Mammary epithelial cell (primary cell): ENCODE data around the gene REX1BD.

ENCODE experiments used
- CTCF ChIP-seq, 2 donors: IDR thresholded peaks in 1 of 2; conservative IDR thresholded peaks in 1 of 2; 2 replicates each; pipeline ENCODE4 v1.5.1; 2011 to 2012; ENCODE audit warnings: inconsistent platforms in 2 of 2, low read length in 2 of 2, mild to moderate bottlenecking in 2 of 2, control low read depth in 1 of 2, low read depth in 1 of 2; ENCODE audit not compliant: insufficient read depth in 1 of 2; ENCODE audit errors: extremely low read depth in 1 of 2
- EZH2 ChIP-seq: IDR thresholded peaks from 2 replicates; pipeline ENCODE4 v1.6.1; 2012; ENCODE audit warnings: low read length, inconsistent platforms, borderline replicate concordance

- TF ChIP-seq CTCF (conservative IDR thresholded peaks at IDR 0.05 in 1 of 2, IDR thresholded peaks at IDR 0.05 in 1 of 2; ENCODE audit: extremely low read depth in 1 of 2, insufficient read depth in 1 of 2, low read depth in 1 of 2, low read length in 2 of 2) (no peak), EZH2 (no peak)
Observed at GRCh38 chr19:18558202-18558555, 30.4 kb upstream of the REX1BD start.
